NCI-H82 treated with DMSO at 0.1 percent for 48 hours (cell line): Measurements from ENCODE around the gene PTTG1IP.
"Not testable (repeated sequence)": the region's sequence is repeated elsewhere in the genome, so short reads cannot be mapped to it uniquely, and the experiment has no call there.

Experiments
- DNase-seq: peaks from one replicate; lab custom pipeline; 2025; ENCODE audit not compliant: unreplicated experiment; lab: John Stamatoyannopoulos, UW

The PTTG1IP gene

GRCh38 chr21:44846224-44846484, 27.3 kb downstream of the PTTG1IP start:
- no peak for DNase-seq

- peak; percentile 8 for DNase-seq
These were observed 27.9 kb downstream of the PTTG1IP start for GRCh38 chr21:44845418-44846223.

- no peak for DNase-seq
These were observed 29.2 kb downstream of the PTTG1IP start for GRCh38 chr21:44844256-44844655.

GRCh38 chr21:44842721-44843445, 30.6 kb downstream of the PTTG1IP start:
- DNase-seq: no peak

- DNase-seq: no peak
These were observed 31.4 kb downstream of the PTTG1IP start for GRCh38 chr21:44842087-44842486.

- DNase-seq: no peak
These were observed 32.7 kb downstream of the PTTG1IP start for GRCh38 chr21:44840771-44841170.

- no peak for DNase-seq
These were observed 34.5 kb downstream of the PTTG1IP start for GRCh38 chr21:44838951-44839350.

- no peak for DNase-seq
These were observed 35.2 kb downstream of the PTTG1IP start for GRCh38 chr21:44838039-44838895.

- no peak for DNase-seq
These were observed 36.0 kb downstream of the PTTG1IP start for GRCh38 chr21:44837537-44837936.

- peak; percentile 38 for DNase-seq
These were observed 36.6 kb downstream of the PTTG1IP start for GRCh38 chr21:44836666-44837471.

GRCh38 chr21:44836349-44836665, 37.2 kb downstream of the PTTG1IP start:
- DNase-seq: no peak

- no peak for DNase-seq
These were observed 37.9 kb downstream of the PTTG1IP start for GRCh38 chr21:44835647-44835973.

- no peak for DNase-seq
These were observed 38.4 kb downstream of the PTTG1IP start for GRCh38 chr21:44834951-44835646.

- DNase-seq: no peak
These were observed 39.1 kb downstream of the PTTG1IP start for GRCh38 chr21:44834231-44834950.

GRCh38 chr21:44833663-44834062, 39.8 kb downstream of the PTTG1IP start:
- no peak for DNase-seq

- DNase-seq: not testable (repeated sequence)
These were observed 40.8 kb downstream of the PTTG1IP start for GRCh38 chr21:44832516-44833255.

GRCh38 chr21:44831227-44831860, 42.1 kb downstream of the PTTG1IP start:
- no peak for DNase-seq

- DNase-seq: no peak
These were observed 43.9 kb downstream of the PTTG1IP start for GRCh38 chr21:44829507-44830092.
